Kidney glomerular epithelial cell (primary cell): ENCODE data around the gene MEF2D.

ENCODE experiments used
- DNase-seq: peaks from one replicate; lab custom pipeline; 2025; lab: John Stamatoyannopoulos, UW

MEF2D gene

DNA sequence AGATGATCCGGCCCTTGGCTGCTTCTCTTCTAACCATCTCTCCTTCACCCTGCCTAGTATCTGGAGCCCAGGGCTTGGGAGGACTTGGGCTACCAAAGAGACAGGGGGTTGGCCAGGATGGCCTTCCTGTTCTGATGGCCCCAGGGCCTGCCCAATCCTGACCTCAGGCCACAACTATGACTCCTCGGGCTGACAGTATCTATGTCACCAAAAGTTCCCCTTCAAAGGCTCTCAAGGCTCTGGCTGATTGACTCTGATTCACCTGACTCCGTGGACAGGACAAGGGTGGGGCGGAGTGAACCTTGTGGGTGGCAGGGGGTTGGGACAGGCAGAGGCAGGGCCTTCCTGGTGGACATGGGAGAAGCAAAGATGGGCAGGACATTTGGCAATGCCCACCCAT is 12.7 kb downstream of the MEF2D start:
- no peak for DNase-seq

DNA sequence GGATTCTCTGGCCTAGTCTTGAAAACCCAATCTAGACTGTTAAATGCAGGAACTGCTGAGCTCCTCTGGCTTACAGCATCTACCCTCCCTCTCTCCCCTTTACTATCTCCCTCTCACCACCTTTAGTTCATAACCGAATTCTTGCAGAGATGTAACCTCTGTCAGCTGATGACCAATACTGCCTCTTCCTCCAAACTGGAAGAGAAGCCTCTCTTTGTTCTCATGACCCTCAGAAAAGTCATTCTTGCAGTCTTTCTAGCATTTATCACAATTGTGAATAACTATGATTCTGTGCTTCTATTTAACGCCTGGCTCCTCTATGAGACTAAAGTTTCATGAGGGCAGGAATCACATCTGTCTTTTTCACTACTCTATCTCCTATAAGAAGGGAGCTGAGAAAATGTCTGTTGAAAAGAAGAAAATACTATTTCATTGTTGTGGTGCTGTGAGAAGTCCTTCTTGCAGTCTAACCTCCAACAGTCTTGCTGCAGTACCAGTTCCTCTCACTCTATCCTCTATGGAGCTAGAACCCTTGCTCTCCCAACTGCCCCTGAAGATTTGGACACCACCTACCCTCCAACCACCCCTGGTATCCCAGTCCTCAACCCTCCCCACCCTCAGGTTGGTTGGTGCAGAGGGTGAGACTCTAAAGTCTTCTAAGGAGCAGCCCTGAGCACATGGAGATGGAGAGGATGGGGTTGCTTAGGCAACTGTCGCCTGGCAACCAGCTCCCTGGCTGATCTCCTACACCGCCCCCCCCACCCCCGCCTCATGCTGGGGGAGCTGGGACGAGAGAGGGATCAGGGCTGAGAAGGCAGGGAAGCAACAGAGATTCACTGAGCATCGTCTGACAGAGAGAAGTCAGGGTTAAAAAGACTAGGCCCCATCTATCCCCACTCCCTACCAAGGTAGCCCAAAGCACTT is 13.9 kb downstream of the MEF2D start:
- no peak for DNase-seq

GRCh38 chr1:156485984-156486383 is 14.6 kb downstream of the MEF2D start:
- DNase-seq, result no peak

- DNase-seq, result no peak
These were observed 16.0 kb downstream of the MEF2D start for GRCh38 chr1:156484480-156485058.

GRCh38 chr1:156483397-156483796 is 17.2 kb downstream of the MEF2D start:
- no peak for DNase-seq

- DNase-seq, result no peak
These were observed 18.3 kb downstream of the MEF2D start for GRCh38 chr1:156482276-156482675.

DNA sequence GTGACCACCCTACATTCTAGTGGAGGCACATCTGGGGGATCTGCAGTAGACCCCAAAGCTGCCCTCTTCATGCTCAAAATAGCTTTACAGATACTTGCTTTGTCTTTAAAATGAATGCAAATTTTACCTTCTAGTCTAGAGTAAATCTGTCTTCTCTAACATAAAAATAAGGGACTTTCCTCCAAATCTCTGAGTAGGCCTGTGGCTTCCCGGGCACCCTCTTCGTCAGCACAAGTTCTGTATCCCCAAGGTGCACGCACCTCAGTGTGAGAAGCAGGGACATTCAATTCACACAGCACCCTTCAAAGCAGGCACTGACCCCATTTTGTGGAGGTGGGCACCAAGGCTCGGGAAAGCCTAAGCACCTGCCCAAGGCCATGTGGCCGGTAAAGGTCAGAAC is 19.0 kb downstream of the MEF2D start:
- no peak for DNase-seq

- DNase-seq, result no peak
These were observed 20.0 kb downstream of the MEF2D start for GRCh38 chr1:156480411-156481192.

DNA sequence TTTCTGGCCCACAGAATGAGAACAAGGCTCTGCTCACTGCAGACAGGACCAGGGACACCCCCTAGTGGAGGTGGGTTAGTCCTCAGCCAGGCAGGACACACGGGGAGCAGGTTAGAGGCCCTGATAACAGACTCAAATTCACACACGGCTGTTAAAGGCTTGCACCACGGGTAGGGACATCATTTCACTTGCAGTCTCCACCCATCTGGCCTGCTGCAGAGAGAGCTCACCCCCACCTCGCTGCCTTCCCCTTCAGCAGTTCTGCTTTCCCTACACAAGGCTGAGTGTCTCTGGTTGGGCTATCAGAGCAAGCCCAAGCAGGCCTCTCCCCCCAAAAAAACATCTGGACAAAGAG is 20.6 kb downstream of the MEF2D start:
- no peak for DNase-seq

- no peak for DNase-seq
These were observed 21.2 kb downstream of the MEF2D start for GRCh38 chr1:156479093-156480015.

GRCh38 chr1:156478250-156478627 is 22.3 kb downstream of the MEF2D start:
- DNase-seq, result no peak

GRCh38 chr1:156477526-156478249 is 22.9 kb downstream of the MEF2D start:
- DNase-seq, result no peak

DNA sequence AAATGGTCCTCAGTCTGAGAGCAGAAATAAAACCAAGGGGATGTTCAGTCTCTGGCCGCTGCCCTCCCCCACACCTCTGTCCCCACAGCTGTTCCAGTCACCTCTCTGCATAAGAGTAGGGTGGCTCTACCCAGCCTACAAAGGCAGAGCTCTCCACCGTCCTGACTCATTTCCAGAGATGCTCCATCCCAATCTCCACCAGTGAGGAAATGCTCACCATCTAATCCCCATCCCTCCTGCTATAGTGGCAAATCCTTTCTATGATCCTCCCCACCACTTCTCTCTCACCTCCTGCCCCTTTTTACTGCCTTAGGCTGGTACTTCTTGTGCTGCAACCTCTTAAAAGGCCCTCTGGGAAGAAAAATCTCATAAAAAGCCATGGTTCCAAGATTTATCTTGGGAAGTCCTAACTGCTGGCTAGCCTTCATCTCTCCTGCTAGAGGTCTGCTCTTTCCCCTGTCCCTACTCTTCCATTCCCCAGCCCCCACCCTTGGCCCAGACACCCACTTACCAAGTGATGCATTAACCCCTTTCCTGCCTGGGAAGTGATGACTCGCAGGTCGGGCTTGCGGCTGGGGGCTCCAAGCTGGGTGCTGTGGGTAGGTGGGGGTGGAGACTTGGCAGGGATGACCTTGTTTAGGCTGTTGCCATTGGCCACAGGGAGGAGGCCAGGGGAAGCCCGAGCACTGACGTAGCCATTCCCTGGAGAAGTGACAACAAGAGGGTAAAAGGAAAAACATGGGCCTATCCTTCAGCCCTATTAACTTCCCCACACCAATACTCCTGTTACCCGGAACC is 23.9 kb downstream of the MEF2D start:
- peak; percentile 29 for DNase-seq

- no peak for DNase-seq
These were observed 24.7 kb downstream of the MEF2D start for GRCh38 chr1:156475568-156476500.

GRCh38 chr1:156474966-156475365 is 25.6 kb downstream of the MEF2D start:
- no peak for DNase-seq

DNA sequence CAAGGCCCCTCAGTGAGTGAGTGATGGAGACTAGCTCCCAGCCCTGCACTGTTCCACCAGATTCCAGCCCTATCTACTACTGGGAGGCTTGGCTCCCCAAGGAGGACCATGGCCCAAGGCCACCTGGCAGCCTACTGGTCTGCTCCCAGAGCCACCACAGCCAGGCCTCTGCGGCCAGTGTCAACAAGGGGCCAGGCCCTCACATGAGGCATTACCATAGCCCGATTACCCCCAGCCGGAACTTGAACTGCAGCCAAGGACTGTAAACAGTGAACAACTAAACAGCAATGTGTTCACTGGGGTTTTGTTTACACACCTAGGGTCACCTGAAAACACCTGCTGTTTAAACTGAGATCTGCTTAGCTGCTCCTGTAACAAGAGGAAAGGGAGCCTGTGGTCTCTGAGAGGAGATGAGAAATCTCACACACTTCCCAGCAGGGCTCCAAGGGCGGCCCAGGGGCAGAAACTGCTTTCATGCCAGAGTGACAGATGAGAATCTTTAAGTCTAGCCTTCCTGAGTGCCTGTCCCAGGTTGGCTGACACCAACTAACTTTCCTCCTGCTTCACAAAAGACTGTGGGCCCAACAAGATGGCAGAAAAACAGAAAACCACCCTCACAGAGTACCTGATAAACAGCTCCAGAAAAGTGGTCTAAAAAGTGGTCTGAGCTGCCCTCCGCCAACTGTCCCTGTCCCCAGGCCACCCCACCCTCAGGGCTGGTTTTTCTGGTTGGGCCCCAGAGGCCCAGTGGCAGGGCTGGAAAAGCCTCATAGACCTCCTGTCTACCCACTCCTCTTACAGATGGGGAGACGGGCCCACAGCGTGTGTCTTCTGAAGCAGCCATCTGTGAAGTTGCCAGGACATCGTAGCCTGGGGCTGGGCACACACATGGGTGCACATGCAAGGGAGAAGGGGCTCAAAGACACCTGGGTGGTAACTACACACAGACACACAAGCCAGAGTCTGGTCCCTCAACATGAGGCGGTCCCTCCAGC is 28.8 kb downstream of the MEF2D start:
- DNase-seq, result no peak

DNA sequence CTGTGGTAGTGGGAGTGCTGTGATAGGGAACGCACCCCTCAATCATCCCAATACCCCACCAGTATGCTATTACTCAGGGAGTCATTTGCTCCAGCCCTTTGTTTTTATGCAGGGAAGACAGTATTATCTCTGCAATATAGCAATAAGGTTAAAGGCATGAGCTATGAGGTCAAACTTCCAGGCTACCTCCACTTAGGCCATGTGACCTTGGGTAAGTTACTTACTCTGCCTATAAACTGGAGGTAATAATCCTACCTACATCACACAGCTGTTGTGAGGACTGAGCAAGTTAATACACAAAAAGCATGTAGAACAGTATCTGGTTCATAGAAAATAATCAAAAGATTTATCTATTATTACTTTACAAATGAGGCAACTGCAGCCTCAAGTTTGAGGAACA is 30.1 kb downstream of the MEF2D start:
- no peak for DNase-seq
